HuH-7.5 (cell line): ENCODE results near the gene TNRC6C.
"Not testable (repeated sequence)": the region's sequence is repeated elsewhere in the genome, so short reads cannot be mapped to it uniquely, and the experiment has no call there.

ENCODE experiments used
- DNase-seq: peaks from one replicate; pipeline ENCODE4 v3.0.0; 2011; ENCODE audit warnings: low spot score

Gene TNRC6C

GRCh38 chr17:77930780-77931768 lies 27.4 kb upstream of the TNRC6C start:
- no peak for DNase-seq

GRCh38 chr17:77933777-77934398 lies 24.6 kb upstream of the TNRC6C start:
- no peak for DNase-seq

GRCh38 chr17:77935121-77935571 lies 23.4 kb upstream of the TNRC6C start:
- no peak for DNase-seq

- not testable (repeated sequence) for DNase-seq
Observed at GRCh38 chr17:77935744-77936143, 22.8 kb upstream of the TNRC6C start.

- no peak for DNase-seq
Observed at GRCh38 chr17:77936881-77937280, 21.6 kb upstream of the TNRC6C start.

- DNase-seq: no peak
Observed at GRCh38 chr17:77941004-77941403, 17.5 kb upstream of the TNRC6C start.

DNA sequence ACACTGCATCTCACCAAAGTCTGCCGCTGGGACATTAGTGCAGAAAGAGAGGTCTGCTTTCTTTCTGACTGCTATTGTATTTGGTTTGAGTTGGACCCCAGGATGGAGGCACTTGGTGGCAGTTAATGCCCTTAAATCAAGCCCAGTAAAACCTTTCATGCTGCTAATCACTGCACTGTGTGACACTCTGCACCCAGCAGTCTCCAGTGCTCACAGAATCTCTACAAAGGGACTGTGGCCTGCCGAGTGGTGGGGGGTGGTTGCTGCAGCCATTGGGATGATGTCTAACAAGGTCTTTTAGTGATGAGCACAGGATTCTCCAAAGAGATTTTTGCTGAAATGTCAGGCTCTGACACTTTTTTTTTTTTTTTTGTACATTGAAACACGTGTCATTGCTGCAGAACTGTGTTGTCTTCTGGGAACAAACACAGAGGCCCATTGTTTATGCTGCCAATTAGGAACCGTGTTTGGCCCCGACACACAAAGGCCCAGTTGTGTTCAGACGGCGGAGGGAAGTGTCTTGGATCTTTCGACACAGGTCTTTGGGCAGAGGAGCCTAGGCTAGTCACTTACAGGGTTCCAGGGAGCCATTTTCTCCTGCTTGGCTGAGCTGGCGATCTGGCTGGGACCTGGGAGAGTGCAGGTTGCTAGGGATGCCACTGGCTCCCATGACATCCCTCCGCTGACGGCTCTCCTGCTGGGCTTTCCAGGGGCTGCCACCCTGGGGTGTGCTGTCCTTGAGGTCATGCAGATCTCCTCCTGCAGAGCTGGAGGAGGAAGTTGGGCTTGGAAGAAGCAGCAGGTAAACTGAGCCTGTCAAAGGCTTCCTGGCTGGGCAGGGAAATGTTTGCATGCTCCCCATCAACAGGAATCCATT lies 16.2 kb upstream of the TNRC6C start:
- no peak for DNase-seq

- DNase-seq: no peak
Observed at GRCh38 chr17:77943971-77944370, 14.5 kb upstream of the TNRC6C start.

- DNase-seq: no peak
Observed at GRCh38 chr17:77944390-77945222, 13.9 kb upstream of the TNRC6C start.

- DNase-seq: no peak
Observed at GRCh38 chr17:77946900-77947645, 11.4 kb upstream of the TNRC6C start.

- peak; percentile 44 for DNase-seq
Observed at GRCh38 chr17:77948690-77949114, 9.8 kb upstream of the TNRC6C start.

- DNase-seq: no peak
Observed at GRCh38 chr17:77951123-77951522, 7.4 kb upstream of the TNRC6C start.

- DNase-seq: no peak
Observed at GRCh38 chr17:77952368-77952767, 6.1 kb upstream of the TNRC6C start.

- DNase-seq: no peak
Observed at GRCh38 chr17:77957235-77957856, 1.2 kb upstream of the TNRC6C start.

DNA sequence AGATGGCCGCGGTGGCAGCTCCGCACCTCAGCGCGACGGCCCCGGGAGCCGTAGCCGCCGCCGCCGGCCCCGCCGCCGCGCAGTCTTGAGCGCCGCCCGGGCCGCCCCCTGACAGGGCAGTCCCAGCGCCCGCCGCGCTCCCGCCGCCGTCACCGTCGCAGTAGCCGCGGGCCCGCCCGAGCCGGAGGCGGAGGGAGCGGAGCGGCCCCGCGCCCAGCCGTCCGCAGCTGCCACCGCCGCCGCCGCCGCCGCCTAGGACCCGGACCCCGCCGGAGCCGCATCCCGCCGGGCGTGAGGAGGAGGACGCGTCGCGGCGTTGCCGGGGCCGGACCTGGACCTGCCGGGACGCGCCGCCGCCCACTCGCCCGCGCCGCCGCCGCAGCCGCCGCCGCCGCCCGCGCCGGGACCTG lies 218 bp downstream of the TNRC6C start:
- DNase-seq: no peak

GRCh38 chr17:77959126-77959925 lies 823 bp downstream of the TNRC6C start:
- DNase-seq: peak; percentile 57

GRCh38 chr17:77959926-77960521 lies 1.5 kb downstream of the TNRC6C start:
- peak; percentile 48 for DNase-seq

- no peak for DNase-seq
Observed at GRCh38 chr17:77961741-77962140, 3.2 kb downstream of the TNRC6C start.

- DNase-seq: no peak
Observed at GRCh38 chr17:77962348-77962747, 3.8 kb downstream of the TNRC6C start.
